ENCODE measurements around the gene SYNE1. TPM values are rescaled to one million over a fixed set of nuclear protein-coding genes. Genes with fewer than 3 reads are reported as not detected.

The SYNE1 gene
- total RNA-seq, 2 donors from 2014 or later, result 135 to 160 TPM

DNA sequence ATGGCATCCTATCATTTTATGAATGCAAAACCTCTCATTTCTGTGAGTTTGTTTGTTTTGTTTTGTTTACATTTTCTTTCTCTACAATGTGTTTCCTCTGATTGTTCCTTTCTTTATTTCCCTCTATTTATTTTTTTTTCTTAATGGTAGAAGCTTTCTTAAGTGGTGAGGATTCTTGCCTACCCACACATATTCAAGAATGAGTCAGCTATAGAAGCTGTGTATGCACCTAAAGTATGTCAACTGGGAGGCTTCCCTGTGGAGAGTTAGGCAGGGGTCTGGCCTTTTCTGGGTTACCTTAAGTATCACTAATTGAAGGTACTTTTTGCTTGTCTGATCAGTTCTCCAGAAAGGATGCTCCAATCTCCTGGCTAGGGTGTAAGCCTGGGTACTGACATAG lies 475.7 kb downstream of the SYNE1 start:
- Histone ChIP-seq H3K4me3 (no peak overlapping the region), H3K4me1 (no peaks in the 10 kb centered on the region), H3K9me3 (no peaks in the 10 kb centered on the region), H3K36me3 (peaks cover 36% of the 10 kb centered on the region), H3K27ac (no peak overlapping the region), H3K27me3 (no peaks in the 10 kb centered on the region)
- no peak for DNase-seq (ENCODE audit: low spot score)
- no peak for TF ChIP-seq CTCF (IDR thresholded peaks at IDR 0.05)

- Histone ChIP-seq H3K4me1 (no peaks in the 10 kb centered on the region), H3K4me3 (no peak overlapping the region), H3K27me3 (no peaks in the 10 kb centered on the region), H3K27ac (no peak overlapping the region), H3K9me3 (no peaks in the 10 kb centered on the region), H3K36me3 (peaks cover 47% of the 10 kb centered on the region)
- DNase-seq (ENCODE audit: low spot score), result no peak
- TF ChIP-seq CTCF (IDR thresholded peaks at IDR 0.05), result no peak
Measured at GRCh38 chr6:152160346-152160745, 476.8 kb downstream of the SYNE1 start.

DNA sequence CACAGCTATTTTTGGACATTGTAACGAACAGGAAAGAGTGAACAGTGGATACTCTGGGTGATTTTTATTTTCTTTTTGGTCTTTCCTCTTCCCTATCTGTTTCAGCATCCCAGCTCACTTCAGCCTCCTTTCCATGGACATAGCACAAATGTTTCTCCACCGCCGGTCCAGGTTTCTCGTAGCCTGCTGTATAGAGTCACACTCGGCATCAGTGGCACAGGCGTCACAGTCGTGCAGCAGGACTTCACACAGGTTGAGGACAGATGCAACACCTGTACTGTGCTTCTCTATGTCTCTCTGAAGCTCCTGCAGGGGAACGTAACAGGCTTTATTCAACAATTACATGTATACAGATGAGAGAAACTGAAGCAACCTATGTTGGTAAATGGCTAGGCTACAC lies 481.4 kb downstream of the SYNE1 start:
- Histone ChIP-seq H3K27ac (no peak overlapping the region), H3K4me1 (no peaks in the 10 kb centered on the region), H3K4me3 (no peak overlapping the region), H3K27me3 (no peaks in the 10 kb centered on the region), H3K9me3 (no peaks in the 10 kb centered on the region), H3K36me3 (peaks cover 79% of the 10 kb centered on the region)
- no peak for DNase-seq (ENCODE audit: low spot score)
- TF ChIP-seq CTCF (IDR thresholded peaks at IDR 0.05), result no peak

DNA sequence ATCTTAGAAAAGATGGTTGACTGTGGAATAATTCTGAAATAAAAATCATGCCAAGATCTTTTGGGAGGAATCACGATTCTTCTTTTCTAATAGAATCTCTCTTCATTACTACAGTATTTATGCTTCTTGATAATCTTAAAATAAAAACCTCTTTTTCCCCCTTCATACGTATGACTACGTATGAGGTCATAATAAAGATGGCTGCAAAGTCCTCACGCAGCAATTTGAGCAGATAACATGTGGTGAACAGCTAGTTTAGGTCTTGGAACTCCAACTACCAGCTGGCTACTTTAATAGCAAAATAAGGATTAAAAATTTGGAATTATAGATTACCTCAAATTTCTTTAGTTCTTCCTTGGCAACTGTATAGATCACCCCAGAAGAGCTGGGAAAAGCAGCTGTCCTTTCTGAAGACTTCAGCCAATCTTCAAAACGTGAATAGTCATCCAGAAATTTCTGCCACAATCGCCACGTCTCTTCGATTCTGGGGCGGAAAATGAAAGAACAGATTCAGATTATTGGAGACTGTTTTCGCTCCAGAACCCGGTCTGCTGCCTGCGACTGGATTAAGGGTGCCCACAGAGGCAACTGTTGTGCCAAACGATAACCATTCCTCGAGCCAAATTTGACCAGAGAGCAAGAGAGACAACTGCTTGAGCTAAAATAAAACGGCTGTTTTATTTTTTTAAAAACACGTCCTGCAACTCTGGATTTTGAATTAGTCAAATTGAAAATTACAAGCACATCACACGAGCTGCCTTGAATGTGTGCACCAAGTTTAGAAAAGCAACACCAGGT lies 482.4 kb downstream of the SYNE1 start:
- H3K27ac ChIP-seq, result no peak overlapping the region
- no peak overlapping the region for H3K4me3 ChIP-seq
- no peak for DNase-seq (ENCODE audit: low spot score)
- H3K27me3 ChIP-seq, result no peaks in the 10 kb centered on the region
- no peak for TF ChIP-seq CTCF (IDR thresholded peaks at IDR 0.05)
- no peaks in the 10 kb centered on the region for H3K9me3 ChIP-seq
- H3K36me3 ChIP-seq, result peaks cover 79% of the 10 kb centered on the region
- H3K4me1 ChIP-seq, result no peaks in the 10 kb centered on the region

DNA sequence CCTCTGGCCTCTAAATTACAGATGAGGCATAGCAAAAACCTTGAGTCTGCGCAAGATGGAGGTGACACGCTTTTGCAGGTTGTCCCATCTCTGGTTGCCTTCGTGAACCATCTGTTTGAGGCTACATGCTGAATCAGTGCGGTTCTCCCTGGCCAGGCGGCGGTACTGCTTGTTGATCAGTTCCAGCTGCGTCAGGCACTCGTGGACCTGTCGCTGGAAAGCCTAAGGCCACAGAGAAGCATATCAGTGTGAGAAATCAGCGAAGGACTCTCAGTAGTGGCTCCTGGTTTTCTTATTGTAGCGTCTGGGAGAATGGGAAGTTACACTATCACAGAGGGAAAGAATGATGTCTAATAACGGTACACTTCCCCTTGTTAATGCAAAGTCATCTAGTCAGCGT lies 485.2 kb downstream of the SYNE1 start:
- Histone ChIP-seq H3K4me1 (peaks cover 0 to 1% of the 10 kb centered on the region in 2 donors), H3K27ac (no peak overlapping the region), H3K27me3 (no peaks in the 10 kb centered on the region), H3K4me3 (no peak overlapping the region), H3K9me3 (no peaks in the 10 kb centered on the region), H3K36me3 (peaks cover 95% of the 10 kb centered on the region)
- DNase-seq (ENCODE audit: low spot score), result no peak
- TF ChIP-seq CTCF (IDR thresholded peaks at IDR 0.05), result no peak

- H3K4me1 ChIP-seq, result peaks cover 0 to 7% of the 10 kb centered on the region in 2 donors
- H3K4me3 ChIP-seq, result no peak overlapping the region
- peaks cover 99% of the 10 kb centered on the region for H3K36me3 ChIP-seq
- H3K9me3 ChIP-seq, result no peaks in the 10 kb centered on the region
- TF ChIP-seq CTCF (IDR thresholded peaks at IDR 0.05), result no peak
- no peaks in the 10 kb centered on the region for H3K27me3 ChIP-seq
- no peak overlapping the region for H3K27ac ChIP-seq
- DNase-seq (ENCODE audit: low spot score), result no peak
Measured at GRCh38 chr6:152150196-152150595, 487.0 kb downstream of the SYNE1 start.

Measured in right atrium auricular region (tissue), 2 donors.